ENCODE data around the gene GPR55.

DNA sequence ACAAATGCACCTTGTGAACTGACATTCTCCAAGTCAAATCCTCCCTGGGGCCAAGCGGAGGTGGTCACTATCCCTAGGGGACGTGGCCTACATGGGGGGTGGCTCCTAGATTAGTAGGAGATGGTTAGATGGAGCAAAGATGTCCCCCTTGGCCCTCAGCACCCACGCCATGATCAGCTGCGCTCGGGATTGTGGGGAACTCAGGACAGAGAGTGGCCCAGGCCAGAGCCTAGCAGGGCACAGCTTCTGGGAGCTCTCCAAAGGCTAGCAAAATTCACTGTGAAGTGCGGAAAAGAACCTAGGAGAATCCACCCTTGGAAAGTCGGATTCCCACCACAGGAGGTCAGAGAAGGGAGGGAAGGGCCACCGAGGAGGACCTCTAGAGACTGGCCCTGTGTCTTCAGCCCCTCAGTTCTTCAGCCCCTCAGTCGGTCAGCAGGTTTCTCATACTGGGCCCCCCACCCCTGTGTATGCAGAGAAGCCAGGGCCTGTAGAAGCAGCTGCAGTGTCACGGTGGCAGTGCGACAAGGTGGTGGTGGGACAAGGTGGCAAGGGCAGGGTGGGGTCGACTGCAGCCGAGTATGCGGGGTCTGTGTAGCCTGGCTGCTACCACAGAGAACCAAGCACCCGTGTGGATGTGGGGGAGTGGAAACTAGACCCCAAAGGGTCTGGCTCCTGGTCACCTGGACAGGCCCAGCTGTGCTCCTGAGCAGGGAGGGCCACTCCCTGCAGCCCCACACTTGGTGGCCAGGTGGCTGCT lies 18.4 kb downstream of the GPR55 start:
- TF ChIP-seq TAF1 (IDR thresholded peaks at IDR 0.05; ENCODE audit: low read depth, low read length) (no peak), HDAC2 (IDR thresholded peaks at IDR 0.05; ENCODE audit: borderline replicate concordance in 1 of 2, low read depth in 2 of 2, low read length in 2 of 2) (no peak), POLR2AphosphoS5 (IDR thresholded peaks at IDR 0.05; ENCODE audit: low read depth, low read length) (no peak), RFX5 (IDR thresholded peaks at IDR 0.05; ENCODE audit: borderline replicate concordance, low read depth, low read length) (no peak), POLR2A (IDR thresholded peaks at IDR 0.05; ENCODE audit: control extremely low read depth in 1 of 2, low read depth in 2 of 2, low read length in 2 of 2) (no peak), YY1 (IDR thresholded peaks at IDR 0.05; ENCODE audit: low read depth, low read length) (no peak), RAD21 (IDR thresholded peaks at IDR 0.05 in 1 of 2, conservative IDR thresholded peaks at IDR 0.05 in 1 of 2; ENCODE audit: low read depth in 2 of 2, low read length in 2 of 2) (no peak), MAFK (IDR thresholded peaks at IDR 0.05; ENCODE audit: low read depth, low read length) (no peak)
- TF ChIP-seq, protein P1, sequence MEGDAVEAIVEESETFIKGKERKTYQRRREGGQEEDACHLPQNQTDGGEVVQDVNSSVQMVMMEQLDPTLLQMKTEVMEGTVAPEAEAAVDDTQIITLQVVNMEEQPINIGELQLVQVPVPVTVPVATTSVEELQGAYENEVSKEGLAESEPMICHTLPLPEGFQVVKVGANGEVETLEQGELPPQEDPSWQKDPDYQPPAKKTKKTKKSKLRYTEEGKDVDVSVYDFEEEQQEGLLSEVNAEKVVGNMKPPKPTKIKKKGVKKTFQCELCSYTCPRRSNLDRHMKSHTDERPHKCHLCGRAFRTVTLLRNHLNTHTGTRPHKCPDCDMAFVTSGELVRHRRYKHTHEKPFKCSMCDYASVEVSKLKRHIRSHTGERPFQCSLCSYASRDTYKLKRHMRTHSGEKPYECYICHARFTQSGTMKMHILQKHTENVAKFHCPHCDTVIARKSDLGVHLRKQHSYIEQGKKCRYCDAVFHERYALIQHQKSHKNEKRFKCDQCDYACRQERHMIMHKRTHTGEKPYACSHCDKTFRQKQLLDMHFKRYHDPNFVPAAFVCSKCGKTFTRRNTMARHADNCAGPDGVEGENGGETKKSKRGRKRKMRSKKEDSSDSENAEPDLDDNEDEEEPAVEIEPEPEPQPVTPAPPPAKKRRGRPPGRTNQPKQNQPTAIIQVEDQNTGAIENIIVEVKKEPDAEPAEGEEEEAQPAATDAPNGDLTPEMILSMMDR (IDR thresholded peaks at IDR 0.05; ENCODE audit: control extremely low read depth in 1 of 3, insufficient read depth in 1 of 3, low read depth in 1 of 3, low read length in 3 of 3), result no peak

All from H1 (cell line).